ENCODE results near the gene SRP14.

DNA sequence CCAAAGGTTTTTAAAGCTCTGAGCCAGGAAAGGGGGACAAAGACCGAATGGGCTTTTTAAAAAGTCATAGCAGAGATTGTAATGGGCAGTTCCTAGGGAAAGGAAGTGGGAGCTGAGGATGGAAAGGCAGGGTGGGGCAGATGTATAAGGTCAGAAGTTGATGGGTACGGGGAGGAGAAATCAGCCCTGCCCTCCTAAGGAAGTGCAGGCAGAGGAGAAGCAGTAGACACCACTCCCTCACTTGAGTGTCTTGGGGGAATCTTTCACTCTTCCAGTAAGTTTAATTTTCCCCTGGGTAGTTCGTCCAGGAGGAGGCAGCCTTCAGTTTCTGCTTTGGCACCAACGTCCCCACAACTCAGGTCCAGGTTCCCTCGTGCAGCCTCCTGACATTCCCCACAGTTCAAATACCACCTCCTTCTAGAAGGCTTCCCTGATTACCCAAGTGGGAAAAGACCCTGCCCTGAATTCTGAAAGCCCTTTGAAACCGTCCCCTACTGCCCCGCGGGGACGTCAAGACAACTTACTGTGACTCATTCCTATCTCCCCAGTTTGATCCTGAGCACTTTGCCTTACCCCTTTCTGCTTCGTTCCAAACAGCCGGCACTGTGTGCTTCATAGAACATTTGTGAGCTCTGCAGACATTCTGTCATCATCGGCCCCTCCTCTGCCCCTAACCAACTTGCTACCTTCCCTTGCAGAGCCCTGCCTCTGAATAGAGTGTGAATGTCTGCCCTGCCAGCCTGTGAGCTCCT is 14.3 kb upstream of the SRP14 start:
- TF ChIP-seq, protein P1, sequence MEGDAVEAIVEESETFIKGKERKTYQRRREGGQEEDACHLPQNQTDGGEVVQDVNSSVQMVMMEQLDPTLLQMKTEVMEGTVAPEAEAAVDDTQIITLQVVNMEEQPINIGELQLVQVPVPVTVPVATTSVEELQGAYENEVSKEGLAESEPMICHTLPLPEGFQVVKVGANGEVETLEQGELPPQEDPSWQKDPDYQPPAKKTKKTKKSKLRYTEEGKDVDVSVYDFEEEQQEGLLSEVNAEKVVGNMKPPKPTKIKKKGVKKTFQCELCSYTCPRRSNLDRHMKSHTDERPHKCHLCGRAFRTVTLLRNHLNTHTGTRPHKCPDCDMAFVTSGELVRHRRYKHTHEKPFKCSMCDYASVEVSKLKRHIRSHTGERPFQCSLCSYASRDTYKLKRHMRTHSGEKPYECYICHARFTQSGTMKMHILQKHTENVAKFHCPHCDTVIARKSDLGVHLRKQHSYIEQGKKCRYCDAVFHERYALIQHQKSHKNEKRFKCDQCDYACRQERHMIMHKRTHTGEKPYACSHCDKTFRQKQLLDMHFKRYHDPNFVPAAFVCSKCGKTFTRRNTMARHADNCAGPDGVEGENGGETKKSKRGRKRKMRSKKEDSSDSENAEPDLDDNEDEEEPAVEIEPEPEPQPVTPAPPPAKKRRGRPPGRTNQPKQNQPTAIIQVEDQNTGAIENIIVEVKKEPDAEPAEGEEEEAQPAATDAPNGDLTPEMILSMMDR (IDR thresholded peaks at IDR 0.05; ENCODE audit: insufficient read depth, low read depth, low read length), result no peak
- no peak for TF ChIP-seq EZH2 (IDR thresholded peaks at IDR 0.05; ENCODE audit: insufficient read depth, low read length)
